ENCODE results near the gene CTCF.
A peak's percentile ranks its signal among the peaks of the same experiment; 100 is the strongest.
"Not testable (repeated sequence)": the region's sequence is repeated elsewhere in the genome, so short reads cannot be mapped to it uniquely, and the experiment has no call there.

The CTCF gene, protein sequence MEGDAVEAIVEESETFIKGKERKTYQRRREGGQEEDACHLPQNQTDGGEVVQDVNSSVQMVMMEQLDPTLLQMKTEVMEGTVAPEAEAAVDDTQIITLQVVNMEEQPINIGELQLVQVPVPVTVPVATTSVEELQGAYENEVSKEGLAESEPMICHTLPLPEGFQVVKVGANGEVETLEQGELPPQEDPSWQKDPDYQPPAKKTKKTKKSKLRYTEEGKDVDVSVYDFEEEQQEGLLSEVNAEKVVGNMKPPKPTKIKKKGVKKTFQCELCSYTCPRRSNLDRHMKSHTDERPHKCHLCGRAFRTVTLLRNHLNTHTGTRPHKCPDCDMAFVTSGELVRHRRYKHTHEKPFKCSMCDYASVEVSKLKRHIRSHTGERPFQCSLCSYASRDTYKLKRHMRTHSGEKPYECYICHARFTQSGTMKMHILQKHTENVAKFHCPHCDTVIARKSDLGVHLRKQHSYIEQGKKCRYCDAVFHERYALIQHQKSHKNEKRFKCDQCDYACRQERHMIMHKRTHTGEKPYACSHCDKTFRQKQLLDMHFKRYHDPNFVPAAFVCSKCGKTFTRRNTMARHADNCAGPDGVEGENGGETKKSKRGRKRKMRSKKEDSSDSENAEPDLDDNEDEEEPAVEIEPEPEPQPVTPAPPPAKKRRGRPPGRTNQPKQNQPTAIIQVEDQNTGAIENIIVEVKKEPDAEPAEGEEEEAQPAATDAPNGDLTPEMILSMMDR

DNA sequence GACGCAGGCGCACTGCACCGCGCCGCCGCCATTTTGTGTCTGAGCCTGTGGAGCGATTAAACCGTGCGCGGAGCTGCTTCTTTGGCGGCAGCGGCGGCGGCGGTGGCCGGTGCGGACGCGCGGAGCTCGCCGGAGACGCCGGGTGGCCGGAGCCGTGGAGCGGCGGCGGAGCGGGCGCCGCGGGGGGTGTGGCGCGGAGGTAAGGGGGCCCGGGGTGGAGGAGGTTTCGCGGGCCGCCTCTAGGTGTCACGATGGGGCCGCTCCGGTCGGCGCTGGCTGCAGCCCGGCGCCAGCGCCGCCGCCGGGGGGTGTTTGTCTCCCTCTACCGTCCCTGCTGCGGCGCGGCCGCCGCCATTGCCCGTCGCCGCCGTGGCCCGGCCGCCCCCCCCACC, at the start of gene CTCF:
TSS of gene CTCF (plus strand) at position 1 of the 392 bp plus-strand sequence. CDS start 48,307 bp downstream, outside the sequence.
- no peak for DNase-seq
- Mint-ChIP-seq H3K4me3 (peak within 1 kb of the TSS; percentile 87), H3K27ac (peak within 1 kb of the TSS; percentile 94), H3K36me3 (ENCODE audit: low read depth) (peaks cover 35% of the 10 kb centered on the region), H3K27me3 (no peaks in the 10 kb centered on the region), H3K9me3 (no peaks in the 10 kb centered on the region), H3K4me1 (ENCODE audit: low read depth) (peaks cover 46% of the 10 kb centered on the region)

DNA sequence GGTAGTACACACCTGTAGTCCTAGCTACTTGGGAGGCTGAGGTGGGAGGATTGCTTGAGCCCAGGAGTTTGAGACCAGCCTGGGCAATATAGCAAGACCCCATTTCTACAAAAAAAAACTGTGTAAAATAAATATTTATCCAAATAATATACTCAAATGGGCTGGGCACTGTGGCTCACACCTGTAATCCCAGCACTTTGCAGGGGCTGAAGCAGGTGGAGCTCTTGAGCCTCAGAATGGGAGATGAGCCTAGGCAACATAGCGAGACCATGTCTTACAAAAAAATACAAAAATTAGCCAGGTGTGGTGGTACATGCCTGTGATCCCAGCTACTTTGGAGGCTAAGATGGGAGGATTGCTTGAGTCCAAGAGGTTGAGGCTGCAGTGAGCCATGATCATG, 48.4 kb upstream of the CTCF start:
- not testable (repeated sequence) for H3K27ac Mint-ChIP-seq; H3K9me3 Mint-ChIP-seq; H3K36me3 Mint-ChIP-seq (ENCODE audit: low read depth); DNase-seq; H3K4me3 Mint-ChIP-seq; H3K27me3 Mint-ChIP-seq
- peaks cover 15% of the 10 kb centered on the region for H3K4me1 Mint-ChIP-seq (ENCODE audit: low read depth)

DNA sequence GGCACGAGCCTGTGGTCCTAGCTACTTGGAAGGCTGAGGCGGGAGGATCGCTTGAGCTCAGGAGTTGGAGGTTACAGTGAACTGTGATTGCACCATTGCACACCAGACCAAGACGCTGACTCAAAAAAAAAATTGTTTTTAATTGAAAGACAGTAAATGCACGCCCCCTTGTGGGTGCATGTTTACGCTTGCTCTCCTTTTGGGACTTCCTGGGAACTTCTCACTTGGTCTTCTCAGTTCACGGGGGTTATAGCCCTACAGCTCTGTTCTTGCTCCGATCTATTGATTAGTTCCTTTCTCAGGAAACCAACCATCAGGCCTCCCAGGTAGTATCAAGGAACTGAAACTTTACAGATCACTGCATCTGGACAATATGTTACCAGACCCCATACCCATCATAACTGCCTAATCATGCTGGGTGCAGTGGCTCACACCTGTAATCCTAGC, 47.9 kb upstream of the CTCF start:
- H3K4me1 Mint-ChIP-seq (ENCODE audit: low read depth), result peaks cover 10% of the 10 kb centered on the region
- H3K27me3 Mint-ChIP-seq, result no peaks in the 10 kb centered on the region
- H3K9me3 Mint-ChIP-seq, result no peaks in the 10 kb centered on the region
- no peaks in the 10 kb centered on the region for H3K36me3 Mint-ChIP-seq (ENCODE audit: low read depth)
- no peak overlapping the region for H3K27ac Mint-ChIP-seq
- peak; percentile 78 for DNase-seq
- H3K4me3 Mint-ChIP-seq, result no peak overlapping the region

DNA sequence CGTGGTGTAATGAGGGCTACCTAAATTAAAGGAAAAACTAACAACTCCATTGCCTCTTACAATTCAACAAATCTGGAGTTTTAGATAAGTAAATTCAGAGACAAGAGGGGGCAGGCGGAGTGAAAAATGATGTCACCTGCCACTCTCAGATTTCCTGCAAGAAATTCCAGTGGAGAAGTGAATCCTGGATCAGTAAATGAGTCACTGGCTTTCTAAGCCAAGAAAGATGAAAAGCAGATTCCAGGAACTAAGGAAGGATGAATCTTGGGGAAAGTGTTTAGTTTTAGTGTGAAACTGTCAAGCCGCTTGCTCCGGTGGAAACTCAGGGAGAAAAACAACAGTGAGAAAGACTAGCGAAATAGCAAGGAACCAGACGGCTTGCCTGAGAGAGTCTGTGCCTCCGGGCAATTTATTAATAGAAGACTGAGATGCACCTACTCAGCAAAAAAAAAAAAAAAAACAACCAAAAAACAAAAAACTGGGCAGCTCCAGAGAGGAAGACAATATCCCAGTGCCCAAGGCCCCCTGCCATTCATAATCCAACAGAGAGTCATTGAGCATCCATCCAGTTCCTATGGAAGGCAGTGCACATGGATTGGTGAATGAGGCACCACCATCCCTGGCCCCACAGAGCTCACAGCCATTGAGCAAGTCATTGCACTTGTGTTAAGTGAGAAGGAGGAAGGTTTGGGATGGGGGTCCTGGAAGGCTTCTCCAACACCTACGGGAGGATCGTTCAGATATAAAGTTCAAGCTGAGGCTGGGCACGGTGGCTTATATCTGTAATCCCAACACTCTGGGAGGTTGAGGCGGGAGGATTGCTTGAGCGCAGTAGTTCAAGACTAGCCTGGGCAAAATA, 45.8 kb upstream of the CTCF start:
- no peaks in the 10 kb centered on the region for H3K27me3 Mint-ChIP-seq
- no peak for DNase-seq
- no peaks in the 10 kb centered on the region for H3K9me3 Mint-ChIP-seq
- no peaks in the 10 kb centered on the region for H3K36me3 Mint-ChIP-seq (ENCODE audit: low read depth)
- H3K27ac Mint-ChIP-seq, result no peak overlapping the region
- H3K4me1 Mint-ChIP-seq (ENCODE audit: low read depth), result peaks cover 17% of the 10 kb centered on the region
- no peak overlapping the region for H3K4me3 Mint-ChIP-seq

DNA sequence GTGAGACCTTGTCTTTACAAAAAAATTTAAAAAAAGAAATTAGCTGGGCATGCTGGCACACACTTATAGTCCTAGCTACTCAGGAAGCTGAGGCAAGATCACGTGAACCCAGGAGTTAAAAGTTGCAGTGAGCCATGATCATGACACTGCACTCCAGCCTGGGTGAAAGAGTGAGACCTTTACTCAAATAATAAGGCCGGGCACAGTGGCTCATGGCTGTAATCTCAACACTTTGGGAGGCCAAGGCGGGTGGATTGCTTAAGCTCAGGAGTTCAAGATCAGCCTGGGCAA, 45.2 kb upstream of the CTCF start:
- Mint-ChIP-seq H3K27ac (no peak overlapping the region), H3K4me3 (no peak overlapping the region), H3K36me3 (ENCODE audit: low read depth) (no peaks in the 10 kb centered on the region), H3K4me1 (ENCODE audit: low read depth) (peaks cover 21% of the 10 kb centered on the region), H3K27me3 (no peaks in the 10 kb centered on the region), H3K9me3 (no peaks in the 10 kb centered on the region)
- no peak for DNase-seq

DNA sequence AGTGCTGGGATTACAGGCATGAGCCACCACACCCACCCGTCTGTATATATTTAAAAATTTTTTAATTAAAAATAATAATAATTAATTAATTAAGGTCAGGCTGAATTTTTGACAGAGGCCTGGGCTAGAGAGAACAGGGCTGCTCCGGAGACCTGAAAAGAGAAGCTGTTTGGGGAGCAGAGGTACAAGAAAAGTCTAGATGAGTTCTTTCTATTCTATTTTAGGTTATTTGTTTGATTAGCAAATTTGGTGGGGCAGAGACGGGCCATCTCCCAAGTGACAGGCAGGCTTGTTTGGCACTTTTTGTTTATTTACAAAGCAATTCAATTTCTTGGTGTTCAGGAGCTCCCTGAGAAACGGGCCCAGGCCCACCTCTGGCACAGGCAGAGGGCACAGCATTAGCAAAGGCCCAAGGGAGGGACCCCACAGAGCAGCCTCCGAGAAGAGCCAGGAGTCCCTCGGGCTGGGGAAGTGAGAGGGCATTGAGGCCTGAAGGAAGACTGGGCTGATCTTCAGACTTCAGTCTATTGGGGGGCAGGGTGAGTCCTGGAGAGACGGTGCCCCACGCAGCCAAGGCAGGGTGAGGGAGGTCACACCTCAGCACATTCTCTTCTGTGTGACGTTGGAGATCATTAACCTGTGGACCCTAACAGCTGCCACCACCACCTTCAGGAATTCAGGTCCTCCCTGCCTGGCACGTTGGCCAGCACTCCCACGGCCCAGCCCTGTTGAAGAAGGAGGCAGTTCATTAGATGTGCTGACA, 44.5 kb upstream of the CTCF start:
- no peaks in the 10 kb centered on the region for H3K9me3 Mint-ChIP-seq
- H3K27ac Mint-ChIP-seq, result no peak overlapping the region
- peaks cover 23% of the 10 kb centered on the region for H3K4me1 Mint-ChIP-seq (ENCODE audit: low read depth)
- H3K36me3 Mint-ChIP-seq (ENCODE audit: low read depth), result no peaks in the 10 kb centered on the region
- H3K27me3 Mint-ChIP-seq, result no peaks in the 10 kb centered on the region
- no peak for DNase-seq
- H3K4me3 Mint-ChIP-seq, result no peak overlapping the region

DNA sequence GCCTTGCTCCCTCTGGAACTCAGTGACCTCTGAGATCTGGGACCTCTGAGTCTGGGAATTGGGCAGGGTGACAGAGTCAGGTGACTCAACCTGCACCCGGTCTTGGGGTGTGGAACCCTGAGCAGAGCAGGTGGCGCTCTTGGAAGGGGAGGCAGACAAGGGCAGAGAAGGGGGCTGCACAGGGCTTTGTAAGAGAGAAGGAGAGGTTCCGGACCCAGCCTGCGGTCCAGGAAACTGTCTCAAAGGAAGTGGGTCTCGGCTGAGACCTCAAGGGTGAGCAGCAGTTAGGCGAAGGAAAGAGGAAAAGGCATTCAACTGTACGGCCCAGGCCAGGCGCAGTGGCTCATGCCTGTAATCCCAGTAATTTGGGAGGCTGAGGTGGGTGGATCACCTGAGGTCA, 43.6 kb upstream of the CTCF start:
- DNase-seq, result no peak
- H3K27ac Mint-ChIP-seq, result peak overlapping the region; percentile 22
- no peak overlapping the region for H3K4me3 Mint-ChIP-seq
- no peaks in the 10 kb centered on the region for H3K9me3 Mint-ChIP-seq
- H3K36me3 Mint-ChIP-seq (ENCODE audit: low read depth), result no peaks in the 10 kb centered on the region
- H3K27me3 Mint-ChIP-seq, result no peaks in the 10 kb centered on the region
- peaks cover 23% of the 10 kb centered on the region for H3K4me1 Mint-ChIP-seq (ENCODE audit: low read depth)

DNA sequence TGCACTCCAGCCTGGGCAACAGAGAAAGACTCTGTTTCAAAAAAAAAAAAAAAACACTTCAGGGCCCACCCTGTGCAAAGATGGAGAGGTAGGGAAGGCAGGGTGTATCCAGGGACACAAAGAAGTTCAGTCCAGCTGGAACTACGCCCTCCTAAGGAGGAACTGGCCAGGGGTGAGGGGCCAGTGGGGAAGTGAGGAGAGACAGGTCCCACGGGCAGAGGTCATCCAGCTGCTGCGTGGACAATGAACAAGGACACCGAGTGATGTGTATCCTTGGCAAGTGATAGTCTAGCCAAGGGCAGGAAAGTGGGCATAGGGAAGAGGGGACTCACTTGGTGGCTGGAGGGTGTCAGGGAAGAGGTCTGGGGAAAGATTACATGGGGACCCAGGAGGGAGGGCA, 43.1 kb upstream of the CTCF start:
- no peak for DNase-seq
- H3K36me3 Mint-ChIP-seq (ENCODE audit: low read depth), result no peaks in the 10 kb centered on the region
- H3K4me1 Mint-ChIP-seq (ENCODE audit: low read depth), result peaks cover 22% of the 10 kb centered on the region
- no peak overlapping the region for H3K4me3 Mint-ChIP-seq
- H3K27me3 Mint-ChIP-seq, result no peaks in the 10 kb centered on the region
- no peaks in the 10 kb centered on the region for H3K9me3 Mint-ChIP-seq
- no peak overlapping the region for H3K27ac Mint-ChIP-seq

DNA sequence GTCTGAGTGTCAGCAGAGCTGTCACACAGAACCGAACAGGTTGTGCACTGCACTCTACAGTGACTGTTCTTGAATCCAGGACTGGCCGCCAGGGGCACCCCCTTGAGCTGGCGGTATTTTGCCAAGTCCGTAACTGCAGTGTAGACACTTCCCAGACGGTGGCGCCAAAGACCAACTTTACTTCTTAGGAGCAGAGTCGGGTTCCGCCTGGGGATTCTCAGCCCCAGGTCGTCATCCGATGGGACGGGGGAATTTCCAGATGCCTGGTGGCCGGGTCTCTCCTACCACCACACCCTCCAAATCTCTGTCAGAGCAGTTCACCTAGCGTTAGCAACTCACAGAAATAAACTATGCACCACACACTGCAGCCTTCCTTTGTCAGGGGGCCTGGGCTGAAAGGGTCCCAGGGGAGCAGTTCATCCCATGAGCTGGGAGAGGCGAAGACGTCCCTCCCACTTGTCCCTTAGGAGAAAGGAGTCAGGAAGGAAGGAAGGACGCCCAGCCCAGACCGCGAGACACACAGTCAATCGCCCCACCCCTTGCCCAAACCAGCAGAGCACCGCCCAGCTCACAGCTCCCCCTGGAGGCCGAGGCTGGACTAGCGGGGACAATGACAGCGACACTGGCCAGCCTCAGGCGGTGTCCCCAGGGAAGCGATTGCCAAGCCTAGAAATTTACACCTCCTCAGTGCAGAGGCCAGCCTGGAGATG, 41.1 kb upstream of the CTCF start:
- Mint-ChIP-seq H3K4me3 (peak overlapping the region; percentile 87), H3K4me1 (ENCODE audit: low read depth) (peaks cover 17% of the 10 kb centered on the region)
- DNase-seq, result peak; percentile 99

DNA sequence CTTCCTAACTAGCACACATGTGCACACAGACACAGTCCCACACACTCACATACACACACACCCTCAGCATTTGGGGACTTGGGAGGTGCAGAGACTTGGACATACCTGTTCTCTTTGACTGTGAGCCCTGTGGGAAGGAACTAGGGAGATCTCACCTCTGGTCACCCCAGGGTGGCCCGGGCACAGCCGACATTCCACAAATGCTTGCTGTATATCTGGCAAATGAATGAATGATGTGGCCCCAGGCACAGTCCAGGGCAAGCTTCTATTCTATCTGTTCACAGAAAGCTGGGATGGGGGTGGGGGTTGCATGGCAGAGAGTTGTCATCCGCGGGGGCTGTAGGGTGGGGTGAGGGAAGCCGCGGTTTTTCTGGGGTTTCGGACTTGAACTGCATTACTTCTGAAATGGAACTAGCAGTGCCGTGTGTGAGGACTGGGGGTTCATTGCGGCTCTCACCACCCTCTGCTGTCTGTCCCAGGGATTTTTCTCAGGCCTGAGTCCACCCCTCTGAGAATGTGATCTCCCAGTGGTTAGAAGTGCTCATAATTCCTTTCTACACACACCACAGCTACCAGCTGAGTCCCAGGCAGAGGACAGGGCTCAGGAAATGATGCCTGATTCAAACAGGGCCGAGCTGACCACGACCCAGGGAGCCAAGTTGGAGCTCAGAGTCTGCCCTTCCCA, 37.0 kb upstream of the CTCF start:
- no peak for DNase-seq

More for the DNA sequence above, 41.1 kb upstream of the CTCF start:
- Mint-ChIP-seq H3K27ac (peak overlapping the region; percentile 99), H3K9me3 (no peaks in the 10 kb centered on the region), H3K36me3 (ENCODE audit: low read depth) (no peaks in the 10 kb centered on the region), H3K27me3 (no peaks in the 10 kb centered on the region)

DNA sequence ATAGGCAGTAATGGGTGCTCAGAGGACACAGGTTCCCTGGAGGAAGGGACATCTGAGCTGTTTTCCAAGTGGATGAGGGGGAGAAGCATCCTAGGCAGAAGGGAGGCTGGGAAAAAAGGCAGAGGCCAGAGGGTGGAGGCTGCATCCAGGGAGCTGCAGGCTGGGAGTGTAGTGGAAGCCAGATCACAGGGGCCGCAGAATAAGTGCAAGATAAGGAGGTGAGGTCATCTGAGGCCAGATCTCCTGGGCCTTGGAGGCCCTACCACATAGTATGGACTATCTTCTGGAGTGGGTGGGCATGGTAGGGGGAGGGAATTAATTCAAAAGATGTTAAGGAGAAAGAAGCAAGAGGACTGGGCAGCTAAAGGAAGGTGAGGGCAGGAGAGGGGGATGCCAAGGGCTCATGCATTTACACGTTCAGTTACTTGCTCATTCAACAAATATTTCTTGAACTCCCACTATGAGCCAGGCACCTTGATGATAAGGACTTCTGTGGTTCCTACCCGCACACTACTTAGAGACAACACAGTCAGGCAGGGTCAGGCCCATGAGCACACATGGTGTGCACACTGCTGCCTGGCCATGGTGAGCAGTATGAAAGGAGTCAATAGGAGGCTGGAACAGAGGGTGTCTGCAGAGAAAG, 36.1 kb upstream of the CTCF start:
- Mint-ChIP-seq H3K4me1 (ENCODE audit: low read depth) (peaks cover 26% of the 10 kb centered on the region), H3K36me3 (ENCODE audit: low read depth) (no peaks in the 10 kb centered on the region), H3K9me3 (no peaks in the 10 kb centered on the region), H3K4me3 (no peak overlapping the region), H3K27me3 (peaks cover 17% of the 10 kb centered on the region), H3K27ac (no peak overlapping the region)
- no peak for DNase-seq

More for the DNA sequence above, 37.0 kb upstream of the CTCF start:
- Mint-ChIP-seq H3K36me3 (ENCODE audit: low read depth) (no peaks in the 10 kb centered on the region), H3K27ac (no peak overlapping the region), H3K9me3 (no peaks in the 10 kb centered on the region), H3K4me1 (ENCODE audit: low read depth) (peaks cover 22% of the 10 kb centered on the region), H3K4me3 (no peak overlapping the region), H3K27me3 (peaks cover 8% of the 10 kb centered on the region)

DNA sequence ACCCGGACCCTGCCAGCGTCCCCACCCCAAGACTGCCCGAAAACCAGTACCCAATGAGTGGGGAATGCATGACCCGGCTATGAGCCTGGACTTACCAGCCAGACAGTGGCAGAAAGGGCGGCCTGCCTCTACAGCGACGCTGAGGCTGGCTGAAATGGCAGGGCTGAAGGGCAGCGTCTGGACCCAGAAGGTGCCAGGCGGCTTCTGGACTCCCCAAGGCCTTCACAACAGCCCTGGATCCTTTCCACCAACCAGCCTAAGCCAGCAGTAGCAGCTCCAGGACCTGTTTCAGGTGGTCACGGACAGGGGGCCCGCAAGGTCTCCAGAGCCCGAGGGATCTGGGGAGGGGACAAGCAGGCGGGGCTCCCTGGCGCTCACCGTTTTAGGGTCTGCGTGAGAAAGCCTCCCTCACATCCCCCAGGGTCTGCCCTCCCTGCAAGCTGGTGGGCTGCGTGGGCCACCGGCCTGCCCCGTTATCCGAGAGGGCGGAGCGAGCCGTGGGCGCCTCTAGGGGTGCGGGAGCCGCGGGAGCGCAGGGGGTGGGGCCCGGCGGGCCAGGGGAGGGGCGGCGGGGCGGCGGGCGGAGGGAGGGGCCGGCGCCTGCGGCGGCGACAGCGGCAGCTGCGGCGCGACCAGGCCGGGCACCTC, 34.0 kb upstream of the CTCF start, which contains the start of gene RIPOR1:
TSS of gene RIPOR1 (plus strand) at position 608 of the 648 bp plus-strand sequence. CDS start 9,618 bp downstream, outside the sequence.
- DNase-seq, result no peak

More for the DNA sequence above, 34.0 kb upstream of the CTCF start, which contains the start of gene RIPOR1:
- Mint-ChIP-seq H3K9me3 (no peaks in the 10 kb centered on the region), H3K27ac (no peak within 1 kb of the TSS), H3K4me3 (peak within 1 kb of the TSS; percentile 71), H3K27me3 (peaks cover 27% of the 10 kb centered on the region), H3K4me1 (ENCODE audit: low read depth) (peaks cover 20% of the 10 kb centered on the region), H3K36me3 (ENCODE audit: low read depth) (no peaks in the 10 kb centered on the region)

All from activated T-cell treated with anti-CD3 and anti-CD28 coated beads, Interleukin-2, amount 50 U/mL, for 24 hours (primary cell).